Suppressor macrophage treated with lipopolysaccharide for 4 hours (primary cell): ENCODE data around the gene ADGRE2.
"Not testable (repeated sequence)": the region's sequence is repeated elsewhere in the genome, so short reads cannot be mapped to it uniquely, and the experiment has no call there.

ENCODE experiments used
- DNase-seq: peaks from one replicate; pipeline ENCODE4 v3.0.0-alpha.2; 2020

The ADGRE2 gene

GRCh38 chr19:14777645-14778044 is 715 bp downstream of the ADGRE2 start:
- not testable (repeated sequence) for DNase-seq

DNA sequence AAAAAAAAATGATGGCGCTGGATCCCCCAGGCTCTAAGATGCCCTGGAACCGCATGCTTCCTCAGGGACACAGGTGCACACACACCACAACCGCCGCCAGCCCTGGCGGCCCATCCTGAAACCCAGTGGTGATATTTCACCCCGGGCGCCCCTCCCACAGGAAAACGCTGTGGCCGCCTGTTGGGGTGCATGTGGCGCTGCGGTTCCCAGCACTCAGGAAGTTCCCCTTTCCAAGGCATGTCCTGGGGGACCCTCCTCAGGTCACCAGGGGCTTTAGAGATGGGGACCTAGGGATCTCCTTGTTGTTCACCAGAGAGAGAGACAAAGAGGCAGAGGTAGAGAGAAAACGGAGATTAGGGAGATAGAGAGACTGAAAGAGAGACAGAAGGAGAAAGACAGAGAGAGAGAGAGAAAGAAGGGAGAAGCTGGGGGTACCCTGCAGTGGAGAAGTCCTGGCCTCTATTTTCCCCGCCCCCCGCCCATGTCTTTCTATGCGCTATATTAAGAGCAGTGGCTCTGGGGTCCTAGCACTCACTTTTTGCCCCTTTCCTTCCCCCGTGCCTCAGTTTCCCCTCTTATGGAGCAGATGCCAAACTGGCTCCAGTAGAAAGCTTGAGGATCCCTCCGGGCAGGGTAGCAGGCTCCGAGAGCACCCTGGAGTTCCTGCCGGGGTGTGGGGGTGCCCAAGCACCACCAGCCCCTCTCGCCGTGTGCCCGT is 2.3 kb downstream of the ADGRE2 start:
- DNase-seq, result peak; percentile 59

GRCh38 chr19:14775326-14775725 is 3.0 kb downstream of the ADGRE2 start:
- DNase-seq, result not testable (repeated sequence)

DNA sequence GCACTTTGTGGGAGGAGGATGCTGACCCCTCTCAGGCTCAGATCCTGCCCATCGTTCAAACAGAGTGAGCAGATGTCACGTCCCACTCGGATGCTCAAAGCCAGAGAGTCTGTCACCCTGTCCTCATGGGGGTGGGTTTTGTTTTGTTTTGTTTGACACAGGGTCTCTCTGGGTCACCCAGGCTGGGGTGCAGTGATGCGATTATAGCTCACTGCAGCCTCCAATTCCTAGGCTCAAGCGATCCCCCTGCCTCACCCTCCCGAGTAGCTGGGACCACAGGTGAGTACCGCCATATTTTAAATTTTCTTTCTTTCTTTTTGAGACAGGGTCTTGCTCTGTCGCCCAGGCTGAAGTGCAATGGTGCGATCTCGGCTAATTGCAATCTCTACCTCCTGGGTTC is 4.0 kb downstream of the ADGRE2 start:
- DNase-seq, result no peak

DNA sequence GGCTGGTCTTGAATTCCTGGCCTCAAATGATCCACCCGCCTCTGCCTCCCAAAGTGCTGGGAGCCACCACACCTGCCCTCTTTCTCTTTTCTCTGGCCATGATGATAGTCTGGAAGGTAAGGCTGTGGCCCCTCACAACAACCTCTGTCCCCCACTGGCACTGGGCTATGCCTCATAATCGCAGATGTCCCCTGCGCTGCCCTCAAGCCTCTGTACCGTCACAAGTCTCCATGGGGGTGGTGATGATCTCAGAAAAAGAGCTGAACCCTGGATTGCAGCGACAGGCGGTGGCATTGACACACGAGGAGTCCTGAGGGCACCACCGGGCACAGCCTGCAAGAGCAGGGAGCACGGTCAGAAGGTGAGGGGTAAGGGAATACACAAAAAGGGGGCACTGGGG is 4.6 kb downstream of the ADGRE2 start:
- DNase-seq, result not testable (repeated sequence)

GRCh38 chr19:14772995-14773394 is 5.4 kb downstream of the ADGRE2 start:
- no peak for DNase-seq

- no peak for DNase-seq
These were observed 5.9 kb downstream of the ADGRE2 start for GRCh38 chr19:14772467-14772866.

GRCh38 chr19:14770944-14771839 is 7.2 kb downstream of the ADGRE2 start:
- no peak for DNase-seq

GRCh38 chr19:14770136-14770535 is 8.2 kb downstream of the ADGRE2 start:
- no peak for DNase-seq

GRCh38 chr19:14769201-14769600 is 9.2 kb downstream of the ADGRE2 start:
- no peak for DNase-seq

- no peak for DNase-seq
These were observed 10.4 kb downstream of the ADGRE2 start for GRCh38 chr19:14768001-14768400.

DNA sequence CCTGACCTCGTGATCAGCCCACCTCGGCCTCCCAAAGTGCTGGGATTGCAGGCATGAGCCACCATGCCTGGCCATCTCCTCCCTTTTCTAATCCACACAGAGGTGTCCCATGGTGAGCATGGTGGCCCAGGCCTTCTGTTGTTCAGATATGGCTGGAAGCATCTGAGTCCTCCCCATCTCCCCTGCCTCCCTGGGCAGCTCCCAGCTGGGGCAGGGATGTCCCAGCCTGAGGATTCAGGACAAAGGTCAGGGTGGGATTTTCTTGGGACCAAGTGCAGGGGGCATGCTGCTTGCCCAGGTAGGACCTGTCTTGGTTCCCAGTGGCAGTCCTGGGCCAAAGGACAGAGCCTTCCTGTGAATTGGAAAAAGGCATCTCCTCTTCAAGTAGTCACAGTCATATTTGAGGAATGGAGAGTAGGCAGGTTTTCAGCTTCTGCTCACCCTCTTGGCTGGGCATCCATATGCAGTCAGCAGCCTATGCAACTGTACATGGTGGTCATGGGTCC is 10.8 kb downstream of the ADGRE2 start:
- no peak for DNase-seq

- not testable (repeated sequence) for DNase-seq
These were observed 12.5 kb downstream of the ADGRE2 start for GRCh38 chr19:14765841-14766240.

DNA sequence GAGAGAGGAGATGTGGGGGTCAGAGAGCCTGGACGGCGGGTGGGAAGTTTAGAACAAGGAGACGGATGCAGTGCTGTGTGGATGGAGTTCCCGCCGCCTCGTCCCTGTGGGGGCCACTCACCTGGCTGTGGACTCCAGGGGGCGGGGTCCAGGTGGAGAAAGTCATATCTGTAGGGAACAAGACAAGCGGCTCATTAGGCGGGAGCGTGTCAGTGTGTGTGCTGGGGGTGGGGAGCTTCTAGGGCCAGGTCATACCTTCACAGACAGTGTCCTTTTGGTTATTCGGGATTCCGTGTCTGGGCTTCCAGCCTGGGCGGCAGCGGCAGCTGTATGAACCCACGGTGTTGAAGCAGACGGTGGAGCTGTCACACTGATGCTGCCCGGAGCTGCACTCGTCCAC is 13.0 kb downstream of the ADGRE2 start:
- DNase-seq, result not testable (repeated sequence)

- no peak for DNase-seq
These were observed 14.0 kb downstream of the ADGRE2 start for GRCh38 chr19:14764401-14764800.

GRCh38 chr19:14763497-14764145 is 14.7 kb downstream of the ADGRE2 start:
- DNase-seq, result no peak

DNA sequence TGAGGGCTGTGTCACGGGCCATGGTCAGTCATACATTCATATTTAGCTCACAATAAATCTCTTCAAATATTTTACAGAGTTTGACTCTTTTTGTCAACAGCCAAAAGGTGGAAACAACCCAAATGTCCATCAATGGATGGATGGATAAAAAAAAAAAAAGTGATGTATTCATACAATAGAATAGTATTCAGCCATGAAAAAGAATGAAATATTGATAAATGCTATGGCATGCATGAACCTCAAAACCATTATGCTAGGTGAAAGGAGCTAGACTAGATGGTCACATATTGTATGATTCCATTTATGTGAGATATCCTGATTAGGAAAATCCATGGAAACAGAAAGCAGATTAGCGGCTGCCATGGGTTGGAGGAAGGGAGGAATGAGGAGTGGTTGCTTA is 16.2 kb downstream of the ADGRE2 start:
- DNase-seq, result no peak

DNA sequence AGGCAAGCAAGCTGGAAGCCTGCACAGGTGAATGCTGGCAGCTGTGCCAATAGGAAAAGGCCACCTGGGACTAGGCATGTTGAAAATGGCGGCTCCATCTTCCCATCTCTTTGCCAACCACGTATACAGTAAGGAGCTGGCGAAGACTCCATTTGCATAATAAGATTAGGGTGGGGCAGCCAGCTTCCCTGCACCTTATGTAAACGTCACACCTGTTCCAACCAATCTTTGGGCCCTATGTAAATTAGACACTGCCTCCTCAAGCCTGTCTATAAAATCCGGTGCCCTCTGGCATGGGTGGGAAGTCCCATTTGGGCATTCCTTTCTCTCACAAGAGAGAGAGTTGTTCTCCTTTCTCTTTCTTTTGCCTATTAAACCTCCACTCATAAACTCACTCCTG is 16.8 kb downstream of the ADGRE2 start:
- DNase-seq, result no peak

DNA sequence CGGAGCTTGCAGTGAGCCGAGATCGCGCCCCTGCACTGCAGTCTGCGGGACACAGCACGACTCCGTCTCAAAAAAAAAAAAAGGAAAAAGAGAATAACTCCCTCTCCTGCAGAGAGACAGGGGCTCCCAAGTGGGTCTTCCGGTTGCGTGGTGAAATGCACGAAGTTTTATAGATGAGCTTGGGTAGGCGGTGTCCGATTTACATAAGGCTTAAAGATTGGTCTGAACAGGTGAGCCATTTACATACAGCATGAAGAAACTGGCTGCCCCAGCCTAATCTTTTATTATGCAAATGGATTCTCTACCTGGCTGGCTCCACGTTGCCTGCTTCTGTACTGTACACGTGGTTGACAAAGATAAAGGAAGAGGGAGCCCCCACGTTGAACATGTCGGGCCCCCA is 19.5 kb downstream of the ADGRE2 start:
- DNase-seq, result no peak

DNA sequence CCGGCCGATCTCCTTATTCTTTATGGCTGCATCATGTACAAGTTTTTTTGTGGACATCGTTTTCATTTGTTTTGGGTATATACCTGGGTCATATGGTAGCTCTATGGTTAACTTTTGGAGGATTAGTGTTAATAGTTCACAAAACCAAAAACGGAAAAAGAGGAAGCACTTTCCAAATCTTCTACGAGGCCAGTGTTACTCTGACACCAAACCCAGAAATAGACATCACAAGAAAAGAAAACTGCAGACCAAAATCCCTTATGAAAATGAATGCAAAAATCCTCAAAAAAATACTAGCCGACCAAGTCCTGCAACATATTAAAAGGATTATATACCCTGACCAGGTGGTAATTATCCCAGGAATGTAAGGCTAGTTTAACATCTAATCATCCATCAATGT is 29.8 kb downstream of the ADGRE2 start:
- no peak for DNase-seq

DNA sequence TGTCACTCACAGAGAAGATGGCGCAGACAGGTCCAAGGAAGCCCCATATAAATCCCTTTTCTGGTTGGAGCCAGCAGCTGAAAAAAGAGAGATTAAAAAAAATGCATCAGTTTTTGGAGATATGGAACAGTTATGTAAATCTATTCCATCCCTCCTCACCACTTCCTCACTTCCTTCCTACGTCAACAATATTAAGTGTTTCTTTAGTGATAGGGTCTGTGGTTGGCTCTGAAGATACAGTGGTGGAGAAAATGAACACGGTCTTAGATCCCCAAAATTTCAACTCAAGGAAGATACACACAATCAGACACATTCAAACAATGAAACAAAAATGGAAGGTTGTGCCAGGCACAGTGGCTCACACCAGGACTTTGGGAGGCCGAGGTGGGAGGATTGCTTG is 31.5 kb downstream of the ADGRE2 start:
- DNase-seq, result no peak

DNA sequence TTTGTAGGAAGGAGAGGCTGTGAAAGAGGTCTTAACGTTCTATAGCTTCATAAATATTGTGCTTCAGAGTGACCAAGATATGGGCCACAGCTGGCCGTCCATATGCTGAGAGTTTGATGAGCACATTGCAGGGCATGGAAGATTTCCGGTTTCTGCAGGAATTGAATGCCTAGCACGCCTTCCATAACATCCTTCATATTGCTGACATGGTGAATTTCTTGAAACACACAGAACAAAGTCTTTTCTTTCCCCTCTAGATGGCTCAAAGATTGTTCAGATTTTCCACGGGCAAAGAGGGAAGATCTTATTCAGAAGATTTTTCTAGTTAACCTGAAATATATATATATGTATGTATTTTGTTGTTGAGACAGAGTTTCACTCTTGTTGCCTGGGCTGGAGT is 42.4 kb downstream of the ADGRE2 start:
- no peak for DNase-seq

GRCh38 chr19:14733574-14733973 is 44.8 kb downstream of the ADGRE2 start:
- DNase-seq, result no peak

DNA sequence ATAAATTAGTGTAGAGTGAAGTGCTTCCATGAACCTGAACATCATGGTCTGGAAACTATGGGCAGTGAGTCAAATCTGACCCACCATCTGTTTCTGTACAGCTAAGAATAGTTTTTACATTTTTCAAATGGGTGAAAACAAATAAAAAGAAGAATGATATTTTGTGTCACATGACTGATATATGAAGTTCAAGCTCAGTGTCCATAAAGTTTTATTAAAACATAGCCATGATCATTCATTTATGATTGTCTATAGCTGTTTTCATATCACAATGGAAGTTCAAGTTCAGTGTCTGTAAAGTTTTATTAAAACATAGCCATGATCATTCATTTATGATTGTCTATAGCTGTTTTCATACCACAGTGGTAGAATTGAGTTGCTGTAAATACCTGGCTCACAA is 45.9 kb downstream of the ADGRE2 start:
- DNase-seq, result no peak
